ENCODE results near the gene RUVBL1. TPM values are rescaled to one million over a fixed set of nuclear protein-coding genes. Genes with fewer than 3 reads are reported as not detected.

RUVBL1 gene
- total RNA-seq, 1 donor from 2014 or later, result 82.7 TPM

GRCh38 chr3:128100161-128100560, 23.5 kb downstream of the RUVBL1 start:
- TF ChIP-seq, protein P1, sequence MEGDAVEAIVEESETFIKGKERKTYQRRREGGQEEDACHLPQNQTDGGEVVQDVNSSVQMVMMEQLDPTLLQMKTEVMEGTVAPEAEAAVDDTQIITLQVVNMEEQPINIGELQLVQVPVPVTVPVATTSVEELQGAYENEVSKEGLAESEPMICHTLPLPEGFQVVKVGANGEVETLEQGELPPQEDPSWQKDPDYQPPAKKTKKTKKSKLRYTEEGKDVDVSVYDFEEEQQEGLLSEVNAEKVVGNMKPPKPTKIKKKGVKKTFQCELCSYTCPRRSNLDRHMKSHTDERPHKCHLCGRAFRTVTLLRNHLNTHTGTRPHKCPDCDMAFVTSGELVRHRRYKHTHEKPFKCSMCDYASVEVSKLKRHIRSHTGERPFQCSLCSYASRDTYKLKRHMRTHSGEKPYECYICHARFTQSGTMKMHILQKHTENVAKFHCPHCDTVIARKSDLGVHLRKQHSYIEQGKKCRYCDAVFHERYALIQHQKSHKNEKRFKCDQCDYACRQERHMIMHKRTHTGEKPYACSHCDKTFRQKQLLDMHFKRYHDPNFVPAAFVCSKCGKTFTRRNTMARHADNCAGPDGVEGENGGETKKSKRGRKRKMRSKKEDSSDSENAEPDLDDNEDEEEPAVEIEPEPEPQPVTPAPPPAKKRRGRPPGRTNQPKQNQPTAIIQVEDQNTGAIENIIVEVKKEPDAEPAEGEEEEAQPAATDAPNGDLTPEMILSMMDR (conservative IDR thresholded peaks at IDR 0.05; ENCODE audit: low read depth, low read length), result no peak
- no peak overlapping the region for H3K4me3 ChIP-seq (ENCODE audit: low read depth, low read length)
- DNase-seq (ENCODE audit: low read depth), result no peak

DNA sequence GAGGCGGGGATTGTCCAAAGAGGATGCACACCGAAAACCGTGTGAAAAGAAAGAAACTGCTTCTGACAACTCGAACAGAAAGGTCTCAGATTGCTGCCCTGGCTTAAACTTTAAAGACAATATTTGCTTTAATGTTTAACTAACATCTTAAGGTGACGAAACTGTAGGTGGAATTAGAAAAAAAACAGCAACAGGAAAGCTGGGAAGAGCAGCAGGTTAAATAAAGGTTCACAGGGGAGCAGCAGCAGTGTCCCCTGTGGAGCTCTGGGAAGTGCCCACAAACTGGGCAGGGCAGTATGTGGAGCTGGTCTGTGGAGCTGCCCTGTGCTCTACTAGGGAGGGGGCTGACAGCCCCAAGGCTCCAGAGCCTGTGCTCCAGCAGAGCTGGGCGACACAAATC, 25.4 kb downstream of the RUVBL1 start:
- TF ChIP-seq, protein P1 (conservative IDR thresholded peaks at IDR 0.05; ENCODE audit: low read depth, low read length), result no peak
- DNase-seq (ENCODE audit: low read depth), result no peak
- H3K4me3 ChIP-seq (ENCODE audit: low read depth, low read length), result no peak overlapping the region

DNA sequence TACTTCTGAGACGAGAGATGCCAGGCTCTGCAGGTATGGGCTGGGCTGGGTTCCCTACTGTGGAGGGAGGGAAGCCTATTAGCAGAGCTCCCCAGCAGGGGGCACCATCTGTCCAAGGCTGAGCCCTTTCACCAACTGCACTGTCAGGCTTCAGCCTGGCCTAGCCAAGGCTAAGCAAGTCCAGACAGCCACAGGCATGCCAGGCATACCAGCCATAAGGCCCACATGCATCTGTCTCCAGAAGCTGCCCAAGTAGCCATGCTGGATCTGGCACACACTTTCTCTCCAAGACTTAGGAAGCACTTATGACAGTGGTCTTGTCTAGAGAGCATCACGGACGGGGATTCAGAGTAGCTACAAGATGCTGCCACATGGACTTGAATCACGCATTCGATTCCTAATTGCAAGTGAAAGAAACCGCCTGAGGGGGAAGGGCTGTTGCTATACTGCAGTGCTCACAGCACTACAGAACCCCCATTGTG, 28.3 kb downstream of the RUVBL1 start:
- no peak for DNase-seq (ENCODE audit: low read depth)
- TF ChIP-seq, protein P1 (conservative IDR thresholded peaks at IDR 0.05; ENCODE audit: low read depth, low read length), result peak; percentile 94
- H3K4me3 ChIP-seq (ENCODE audit: low read depth, low read length), result no peak overlapping the region

GRCh38 chr3:128094295-128095151, 29.1 kb downstream of the RUVBL1 start:
- H3K4me3 ChIP-seq (ENCODE audit: low read depth, low read length), result no peak overlapping the region
- TF ChIP-seq, protein P1 (conservative IDR thresholded peaks at IDR 0.05; ENCODE audit: low read depth, low read length), result peak; percentile 35
- no peak for DNase-seq (ENCODE audit: low read depth)

GRCh38 chr3:128091586-128091985, 32.0 kb downstream of the RUVBL1 start:
- DNase-seq (ENCODE audit: low read depth), result no peak
- TF ChIP-seq, protein P1 (conservative IDR thresholded peaks at IDR 0.05; ENCODE audit: low read depth, low read length), result no peak
- no peak overlapping the region for H3K4me3 ChIP-seq (ENCODE audit: low read depth, low read length)

DNA sequence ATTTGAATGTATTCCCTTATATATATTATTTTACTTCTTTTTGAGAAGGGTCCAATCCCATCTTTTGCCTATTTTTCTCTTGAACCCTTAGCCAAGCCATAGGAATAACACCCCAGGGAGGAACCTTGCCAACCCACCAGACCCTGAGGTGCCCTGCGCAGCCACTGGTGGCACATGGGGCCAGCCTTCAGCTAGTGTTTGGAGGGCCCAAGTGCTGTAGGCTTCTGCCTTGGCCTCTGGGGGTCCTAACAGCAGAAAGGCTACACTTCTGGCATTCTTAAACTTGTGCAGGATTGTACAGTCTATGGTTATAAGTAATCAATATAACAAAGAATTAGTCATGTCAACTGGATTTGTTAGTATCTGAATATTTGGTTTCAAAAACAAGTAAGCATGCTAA, 34.5 kb downstream of the RUVBL1 start:
- TF ChIP-seq, protein P1 (conservative IDR thresholded peaks at IDR 0.05; ENCODE audit: low read depth, low read length), result no peak
- DNase-seq (ENCODE audit: low read depth), result no peak
- no peak overlapping the region for H3K4me3 ChIP-seq (ENCODE audit: low read depth, low read length)

DNA sequence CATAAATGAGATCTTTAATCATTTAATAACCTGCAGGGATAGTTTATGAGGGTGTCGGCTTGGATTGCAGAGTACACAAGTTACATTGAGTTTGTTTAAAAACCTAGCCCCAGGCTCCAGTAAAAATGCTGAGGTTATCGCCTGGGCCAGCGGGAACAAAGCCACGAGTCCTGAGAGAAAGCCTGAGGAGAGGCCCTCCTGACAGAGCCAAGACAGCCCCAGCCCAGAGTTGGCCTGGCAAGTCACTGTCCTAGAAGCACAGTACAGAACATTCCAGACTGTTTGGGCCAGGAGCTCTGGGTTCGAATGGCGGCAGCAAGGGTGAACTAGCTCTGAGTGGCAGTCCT, 39.0 kb downstream of the RUVBL1 start:
- no peak for DNase-seq (ENCODE audit: low read depth)
- no peak overlapping the region for H3K4me3 ChIP-seq (ENCODE audit: low read depth, low read length)
- TF ChIP-seq, protein P1 (conservative IDR thresholded peaks at IDR 0.05; ENCODE audit: low read depth, low read length), result no peak
